T follicular helper cell (primary cell): ENCODE measurements around the gene KCNG4.

Source experiments
- DNase-seq: peaks from one replicate; pipeline ENCODE4 v3.0.0-alpha.2; 2020; ENCODE audit warnings: low read depth

The KCNG4 gene

DNA sequence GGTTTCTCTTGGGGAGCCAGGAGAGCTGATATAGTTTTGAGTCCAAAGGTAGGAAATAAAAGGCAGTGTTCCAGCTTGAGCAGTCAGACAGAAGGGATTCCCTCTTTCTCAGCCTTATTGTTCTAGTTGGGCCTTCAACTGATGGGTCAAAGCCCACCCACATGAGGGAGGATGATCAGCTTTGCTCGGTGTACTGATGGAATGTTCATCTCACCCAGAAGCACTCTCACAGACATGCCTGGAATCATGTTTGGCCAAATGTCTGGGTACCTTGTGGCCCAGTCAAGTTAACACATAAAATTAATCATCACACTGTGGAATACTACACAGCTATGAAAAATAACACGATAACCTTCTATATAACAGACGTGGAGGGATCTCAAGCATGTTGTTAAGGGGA is 23.1 kb upstream of the KCNG4 start:
- DNase-seq: no peak

DNA sequence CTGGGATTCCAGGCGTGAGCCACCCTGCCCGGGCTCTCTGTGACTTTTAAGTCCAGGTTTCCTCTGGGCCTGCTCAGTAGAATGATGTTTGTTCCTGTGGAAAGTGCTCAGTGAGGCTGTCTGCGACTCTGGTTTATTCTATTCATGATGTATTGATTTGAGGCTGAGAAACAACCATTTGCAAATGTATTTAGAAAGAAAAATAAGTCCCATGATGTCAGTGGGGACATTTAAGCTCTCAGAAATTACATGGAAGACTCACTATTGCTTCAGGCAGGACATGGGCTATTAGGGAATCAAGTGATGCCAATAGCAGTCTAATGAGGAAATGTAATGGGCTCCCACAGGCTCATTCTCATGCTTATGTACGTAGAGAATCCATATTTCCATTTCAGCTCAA is 22.2 kb upstream of the KCNG4 start:
- no peak for DNase-seq

DNA sequence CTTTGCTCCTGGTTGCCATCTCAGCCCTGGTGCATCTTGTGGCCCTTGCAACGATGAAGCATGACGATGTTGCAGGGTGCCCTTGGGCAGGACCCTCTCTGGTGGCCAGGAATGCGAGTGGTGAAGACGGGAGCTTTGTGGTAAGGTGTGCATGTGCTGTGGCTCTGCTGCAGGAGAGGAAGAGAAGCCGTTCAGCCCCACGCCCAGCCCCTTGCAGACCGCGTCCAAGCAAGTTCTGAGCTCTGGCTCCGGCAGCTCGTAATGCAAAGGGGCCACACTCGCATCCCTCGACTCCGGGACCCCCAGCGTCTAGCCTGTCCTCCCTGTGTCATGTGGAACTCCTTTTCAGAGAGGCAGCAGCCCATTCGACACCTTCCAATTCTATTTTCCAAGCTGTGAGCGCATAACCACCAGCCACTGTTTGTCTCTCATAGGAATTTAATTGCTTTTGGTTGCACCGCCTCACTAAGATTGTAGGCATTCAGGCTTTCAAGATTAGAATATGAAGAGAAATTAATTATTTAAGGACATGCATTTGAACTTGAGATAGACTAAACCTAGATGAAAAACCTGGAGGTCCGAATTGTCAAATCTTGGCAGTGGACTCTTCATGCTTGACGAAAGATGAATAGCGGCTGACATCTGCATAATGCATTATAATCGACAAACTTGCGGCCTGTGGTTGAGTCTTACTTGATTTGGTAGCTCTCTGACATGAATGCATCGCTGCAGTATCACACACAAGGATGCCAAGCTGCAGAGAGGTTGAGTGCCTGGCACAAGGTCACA is 21.1 kb upstream of the KCNG4 start:
- no peak for DNase-seq

DNA sequence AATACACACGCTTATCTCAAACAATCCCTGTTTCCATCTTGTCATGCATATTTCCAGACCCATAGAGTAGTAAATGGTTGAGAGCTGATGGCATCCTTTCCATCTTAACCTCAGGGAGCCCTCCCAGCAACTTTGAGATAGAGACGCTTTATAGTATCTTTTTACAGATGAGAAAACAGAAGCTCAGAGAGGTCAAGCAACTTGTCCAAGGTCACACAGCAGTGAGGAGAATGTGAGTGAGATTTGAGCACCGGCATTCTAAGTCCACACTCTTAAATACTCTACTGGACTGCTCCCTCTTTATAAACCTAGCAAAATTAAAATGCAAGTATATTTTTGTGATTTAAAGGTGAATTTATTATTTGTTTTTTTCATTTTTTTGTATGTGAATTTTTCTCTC is 19.9 kb upstream of the KCNG4 start:
- DNase-seq: no peak

DNA sequence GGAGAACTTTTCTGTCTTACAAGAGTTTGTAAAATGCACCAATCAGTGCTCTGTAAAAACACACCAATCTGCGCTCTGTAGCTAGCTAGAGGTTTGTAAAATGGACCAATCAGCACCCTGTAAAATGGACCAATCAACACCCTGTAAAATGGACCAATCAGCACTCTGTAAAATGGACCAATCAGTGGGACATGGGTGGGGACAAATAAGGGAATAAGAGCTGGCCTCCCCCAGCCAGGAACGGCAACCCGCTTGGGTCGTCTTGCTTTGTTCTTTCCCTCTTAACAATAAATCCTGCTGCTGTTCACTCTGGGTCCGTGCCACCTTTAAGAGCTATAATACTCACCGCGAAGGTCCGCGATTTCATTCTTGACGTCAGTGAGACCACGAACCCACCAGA is 18.5 kb upstream of the KCNG4 start:
- no peak for DNase-seq

DNA sequence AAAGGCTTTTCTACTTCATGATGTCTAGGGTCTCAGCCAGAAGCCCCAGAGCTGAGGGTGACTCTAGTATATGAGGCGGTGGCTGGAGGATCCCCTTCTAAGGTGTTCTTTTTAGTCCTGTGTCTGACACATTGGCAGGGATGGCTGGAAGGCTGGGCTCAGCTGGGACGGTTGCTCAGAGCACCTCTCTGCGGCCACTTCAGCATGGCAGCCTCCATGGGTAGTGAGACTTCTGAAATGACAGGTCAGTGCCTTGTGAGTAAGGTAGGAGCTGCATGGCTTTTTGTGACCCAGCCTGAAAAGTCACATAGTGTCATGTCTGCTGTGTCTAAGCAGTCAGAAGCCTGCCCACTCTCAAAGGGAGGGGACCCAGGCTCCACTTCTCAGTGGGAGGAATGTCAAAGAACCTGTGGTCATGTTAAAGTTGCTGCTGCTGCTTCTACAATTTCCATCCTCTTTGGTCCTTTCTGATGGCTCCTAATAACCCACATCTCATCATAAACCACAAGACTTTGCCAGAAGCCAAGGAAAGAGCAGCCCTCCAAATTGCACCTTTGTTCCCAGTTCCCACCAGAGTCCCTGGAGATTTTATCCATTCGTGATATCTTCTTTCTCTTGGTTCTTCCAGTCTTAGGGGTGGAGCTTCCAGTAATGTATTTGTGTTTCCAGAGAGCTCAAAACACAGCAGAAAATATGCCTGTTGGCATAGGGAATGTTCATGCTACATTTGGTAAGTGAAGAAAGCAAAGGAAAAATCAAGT is 15.4 kb upstream of the KCNG4 start:
- DNase-seq: no peak

DNA sequence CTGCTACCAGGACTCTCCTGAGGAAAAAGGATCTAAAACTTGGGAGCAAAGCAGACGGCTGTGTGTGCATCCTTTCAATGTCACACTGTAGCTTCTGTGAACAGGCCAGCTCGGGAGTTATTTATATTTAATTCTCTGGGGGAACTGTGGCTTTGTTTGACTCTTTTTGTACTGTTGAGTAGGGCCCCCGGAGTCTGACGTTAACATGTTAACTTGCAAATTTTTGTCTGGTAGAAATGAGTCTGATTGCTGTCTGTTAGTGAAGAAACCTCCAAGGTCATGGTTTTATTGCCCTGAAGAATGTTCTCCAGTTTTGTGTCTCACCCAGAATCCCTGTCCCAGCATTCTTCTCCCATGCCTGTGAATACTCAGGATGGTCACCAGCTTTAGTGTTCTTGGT is 14.2 kb upstream of the KCNG4 start:
- DNase-seq: no peak

DNA sequence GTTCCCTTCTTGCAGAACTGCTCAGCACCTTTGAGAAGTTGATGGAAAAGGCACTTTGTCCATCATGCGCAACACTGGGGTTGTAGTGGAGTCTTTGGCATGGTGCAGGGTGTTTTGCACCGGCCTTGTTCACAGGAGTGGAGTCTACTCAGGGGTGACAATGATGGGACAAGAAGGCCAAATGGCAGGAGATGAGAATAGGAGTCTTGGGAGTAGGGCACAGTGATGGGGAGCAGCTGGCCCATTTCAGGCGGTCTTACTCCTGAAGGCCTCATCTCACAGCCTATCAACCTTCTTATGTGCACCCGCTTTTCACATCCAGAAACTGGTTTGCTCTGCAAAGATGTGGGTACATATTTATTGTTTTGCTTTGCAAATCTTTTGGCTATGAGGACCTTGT is 13.4 kb upstream of the KCNG4 start:
- DNase-seq: no peak

DNA sequence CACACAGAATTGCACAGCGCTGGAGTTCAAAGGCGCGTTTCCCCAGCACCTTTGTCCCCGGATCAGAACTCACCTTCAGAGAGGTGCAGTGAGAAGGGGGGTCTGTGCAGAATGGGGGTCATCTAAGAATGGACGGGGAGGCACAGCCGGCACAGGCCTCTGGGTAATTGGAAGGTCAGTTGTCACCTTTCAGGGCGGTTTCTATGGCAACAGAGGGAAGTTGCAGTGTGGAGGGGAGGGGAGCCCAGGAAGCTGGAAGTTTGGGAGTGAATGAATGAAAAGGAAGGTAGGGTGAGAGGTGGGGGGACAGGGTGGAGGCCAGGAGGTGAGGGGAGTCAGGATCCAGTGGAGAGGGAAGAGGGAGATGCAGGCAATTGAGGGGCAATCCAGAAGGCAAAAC is 12.4 kb upstream of the KCNG4 start:
- DNase-seq: no peak

DNA sequence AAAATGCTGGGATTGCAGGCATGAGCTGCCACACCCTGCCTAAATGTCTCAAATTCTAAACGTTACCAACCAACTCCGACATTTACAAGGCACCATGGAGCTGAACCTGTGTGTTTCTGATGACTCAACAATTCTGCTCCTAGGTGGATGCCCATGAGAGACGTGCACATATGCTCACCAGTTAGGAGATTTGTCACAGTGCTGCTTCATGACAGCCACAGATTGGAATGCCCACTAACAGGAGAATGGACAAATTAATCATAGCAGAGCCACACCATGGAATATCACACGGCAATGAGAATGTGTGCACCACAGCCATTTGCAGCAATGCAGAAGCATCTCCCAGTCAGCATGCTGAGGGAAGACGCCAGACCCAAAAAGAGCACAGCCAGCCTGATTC is 8.0 kb upstream of the KCNG4 start:
- no peak for DNase-seq

DNA sequence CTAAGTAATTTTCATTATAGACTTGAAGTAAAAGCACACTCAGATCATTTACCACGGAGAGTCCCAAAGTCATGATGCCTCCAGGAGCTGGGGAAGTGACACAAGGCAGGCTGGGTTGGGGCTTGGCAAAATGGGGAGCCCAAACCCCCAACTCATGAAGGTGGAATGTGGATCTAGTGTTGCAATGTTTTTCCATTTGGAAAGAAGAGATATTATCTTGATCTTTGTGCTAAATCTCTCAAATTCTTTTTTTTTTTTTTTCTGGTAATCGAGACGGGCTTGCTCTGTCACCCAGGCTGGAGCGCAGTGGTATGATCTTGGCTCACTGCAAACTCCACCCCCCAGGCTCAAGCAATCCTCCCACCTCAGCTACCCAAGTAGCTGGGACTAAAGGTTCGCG is 7.5 kb upstream of the KCNG4 start:
- no peak for DNase-seq

DNA sequence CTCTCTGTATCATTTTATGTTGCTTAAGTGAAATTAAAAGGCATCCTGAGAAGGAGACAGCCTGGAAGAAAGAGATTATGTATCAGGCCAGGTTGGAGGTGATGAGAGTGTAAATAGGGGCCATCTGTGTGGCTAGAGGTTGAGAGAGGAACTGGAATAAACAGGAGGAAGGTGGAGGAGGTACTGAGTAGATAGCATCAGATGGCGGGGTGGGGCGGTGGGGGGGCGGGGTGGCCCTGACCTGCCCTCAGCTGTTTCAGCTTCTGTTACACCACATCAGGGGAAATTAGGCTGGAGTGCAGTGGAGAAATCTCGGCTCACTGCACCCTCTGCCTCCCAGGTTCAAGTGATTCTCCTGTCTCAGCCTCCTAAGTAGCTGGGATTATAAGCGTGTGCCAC is 6.9 kb upstream of the KCNG4 start:
- DNase-seq: no peak

DNA sequence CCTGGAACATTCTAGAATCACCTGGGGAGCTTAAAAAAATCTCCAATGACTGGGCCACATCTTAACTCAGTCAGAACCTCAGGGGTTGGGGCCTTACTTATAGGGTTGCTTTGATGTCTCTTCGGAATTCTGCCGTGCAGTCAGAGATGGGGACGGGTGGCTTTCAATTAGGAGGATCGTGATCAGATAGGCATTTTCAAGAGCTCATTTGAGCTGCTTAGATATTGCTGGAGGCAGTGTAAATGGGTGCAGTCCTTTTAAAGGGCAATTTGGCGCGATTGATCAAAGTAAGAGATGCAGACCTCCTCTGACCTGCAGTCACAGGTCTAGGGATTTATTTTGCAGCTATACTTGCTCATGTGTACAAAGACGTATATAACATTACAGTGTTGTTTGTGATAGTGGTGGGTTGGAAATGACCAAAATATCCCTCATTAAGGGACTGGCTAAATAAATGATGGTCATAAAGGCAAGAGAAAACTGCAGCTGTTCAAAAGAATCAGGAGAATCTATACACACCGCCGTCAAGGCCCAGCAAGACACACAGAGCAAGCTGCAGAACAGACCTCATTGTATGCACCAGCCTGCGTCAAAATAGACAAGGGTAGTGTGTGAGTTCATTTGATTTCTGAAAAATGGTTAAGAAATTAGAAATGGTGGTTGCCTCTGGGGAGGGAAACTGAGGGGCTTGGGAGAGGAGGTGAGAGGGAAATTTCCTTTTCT is 6.3 kb upstream of the KCNG4 start:
- no peak for DNase-seq

DNA sequence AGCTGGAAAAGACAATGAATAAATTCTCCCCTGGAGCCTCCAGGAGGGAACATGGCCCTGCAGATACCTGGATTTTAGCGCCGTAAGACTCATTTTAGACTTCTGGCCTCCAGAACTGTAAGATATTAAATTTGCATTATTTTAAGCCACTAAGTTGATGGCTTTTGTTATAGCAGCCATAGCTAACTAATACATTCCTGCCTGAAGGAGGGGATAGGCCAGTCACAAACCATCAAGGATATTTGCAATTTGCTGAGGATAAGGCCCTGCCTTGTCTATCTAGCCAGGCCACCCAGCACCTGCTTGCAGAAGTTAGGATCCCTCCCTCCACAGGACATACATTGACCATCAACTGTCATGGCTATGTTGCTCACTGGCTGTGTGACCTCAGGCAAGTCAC is 4.9 kb upstream of the KCNG4 start:
- DNase-seq: no peak

DNA sequence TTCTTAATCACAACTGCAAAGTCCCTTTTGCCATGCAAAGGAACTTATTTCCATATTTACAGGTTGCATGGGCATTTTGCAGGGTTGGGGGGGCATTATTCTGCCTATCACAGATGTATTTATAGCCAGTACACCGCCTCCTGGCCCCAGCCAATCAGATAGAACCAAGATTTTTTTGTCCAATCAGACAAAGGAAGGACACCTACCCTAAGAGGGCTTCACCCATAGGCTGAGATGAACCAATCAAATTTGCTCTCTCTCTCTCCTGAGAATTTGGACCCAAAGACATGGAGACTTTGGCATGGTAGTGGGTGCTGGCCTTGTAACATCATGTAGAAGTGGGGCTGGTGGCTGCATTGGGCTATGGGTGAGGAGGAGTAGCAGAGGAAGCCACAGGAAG is 3.9 kb upstream of the KCNG4 start:
- no peak for DNase-seq

DNA sequence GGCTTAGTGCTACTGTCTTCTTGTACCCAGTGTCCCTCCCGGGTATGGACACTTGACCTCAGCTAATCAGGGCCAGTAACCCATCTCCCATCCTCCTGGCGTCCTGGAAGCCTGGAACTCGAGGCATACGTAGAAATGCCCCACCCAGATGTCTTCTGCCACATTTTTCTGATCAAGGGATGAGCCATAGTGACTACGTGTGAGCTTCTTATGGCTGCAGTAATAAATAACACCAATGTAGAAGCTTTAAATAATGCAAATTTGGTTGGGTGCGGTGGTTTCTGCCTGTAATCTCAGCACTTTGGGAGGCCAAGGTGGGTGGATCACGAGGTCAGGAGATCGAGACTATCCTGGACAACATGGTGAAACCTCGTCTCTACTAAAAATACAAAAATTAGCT is 3.0 kb upstream of the KCNG4 start:
- DNase-seq: no peak

DNA sequence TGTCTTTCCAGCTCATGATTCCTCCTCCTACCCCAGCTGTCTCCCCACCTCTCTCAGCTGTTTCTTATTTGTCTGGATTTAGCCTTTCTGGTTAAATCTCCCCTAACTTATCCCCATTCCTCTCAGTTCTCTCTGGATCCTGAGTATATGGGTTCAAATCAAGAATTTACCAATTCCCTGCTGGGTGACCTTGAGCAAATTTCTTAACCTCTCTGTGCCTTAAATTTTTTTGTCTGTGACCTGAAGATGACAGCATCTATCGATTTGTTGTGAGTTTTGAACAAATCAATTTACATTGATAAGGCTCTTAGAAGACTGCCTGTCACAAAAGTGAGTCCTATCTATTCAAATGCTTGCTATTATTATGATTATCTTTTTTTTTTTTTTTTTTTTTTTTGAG is 2.0 kb upstream of the KCNG4 start:
- no peak for DNase-seq

DNA sequence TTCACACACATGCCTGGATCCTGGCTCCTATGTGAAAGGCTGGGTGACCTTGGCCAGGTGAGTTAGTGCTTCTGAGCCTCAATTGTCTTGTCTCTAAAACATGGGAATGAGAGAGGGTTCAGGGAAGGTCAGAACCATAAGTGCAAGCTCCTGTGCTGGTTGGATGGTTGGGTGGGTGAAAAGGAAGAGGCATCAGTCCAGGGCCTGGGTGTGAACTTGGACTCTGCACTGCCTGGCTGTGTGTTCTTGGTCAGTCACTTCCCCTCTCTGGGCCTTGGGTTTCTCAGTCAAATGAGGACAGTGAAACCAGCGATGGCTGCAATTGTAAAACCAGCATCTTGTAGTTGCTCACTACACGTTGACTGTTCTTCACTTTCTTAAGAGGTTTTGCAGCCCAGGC is 643 bp upstream of the KCNG4 start:
- no peak for DNase-seq

DNA sequence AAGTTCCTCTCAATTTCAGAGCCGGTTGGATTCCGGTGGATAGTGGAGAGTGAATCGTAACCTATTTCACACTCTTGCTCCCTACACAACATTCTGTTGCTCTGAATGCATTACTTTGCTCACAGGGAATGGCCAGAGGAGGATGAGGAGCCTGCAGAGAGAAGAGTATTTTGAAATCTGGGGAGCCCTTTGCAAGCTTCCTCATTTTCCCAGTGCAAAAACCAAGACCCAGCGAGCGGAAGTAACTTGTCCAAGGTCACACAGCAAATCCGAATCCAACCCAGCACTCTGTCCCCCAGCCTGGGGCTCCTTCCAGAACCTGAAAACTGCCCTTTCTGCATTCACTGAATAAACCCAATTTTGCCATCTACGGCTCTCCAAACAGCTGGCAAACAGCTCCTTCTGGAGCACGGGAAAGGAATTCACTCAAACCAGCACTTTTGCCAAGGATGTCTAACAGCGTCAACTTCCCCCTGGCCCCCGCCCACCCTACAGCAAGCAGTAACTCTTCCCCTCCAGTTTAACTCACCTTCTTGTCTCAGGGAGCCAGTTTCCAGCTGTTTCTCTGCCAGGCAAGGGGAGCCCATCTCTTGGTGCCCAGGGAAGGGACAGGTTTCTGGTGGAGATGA is 557 bp downstream of the KCNG4 start:
- DNase-seq: no peak

DNA sequence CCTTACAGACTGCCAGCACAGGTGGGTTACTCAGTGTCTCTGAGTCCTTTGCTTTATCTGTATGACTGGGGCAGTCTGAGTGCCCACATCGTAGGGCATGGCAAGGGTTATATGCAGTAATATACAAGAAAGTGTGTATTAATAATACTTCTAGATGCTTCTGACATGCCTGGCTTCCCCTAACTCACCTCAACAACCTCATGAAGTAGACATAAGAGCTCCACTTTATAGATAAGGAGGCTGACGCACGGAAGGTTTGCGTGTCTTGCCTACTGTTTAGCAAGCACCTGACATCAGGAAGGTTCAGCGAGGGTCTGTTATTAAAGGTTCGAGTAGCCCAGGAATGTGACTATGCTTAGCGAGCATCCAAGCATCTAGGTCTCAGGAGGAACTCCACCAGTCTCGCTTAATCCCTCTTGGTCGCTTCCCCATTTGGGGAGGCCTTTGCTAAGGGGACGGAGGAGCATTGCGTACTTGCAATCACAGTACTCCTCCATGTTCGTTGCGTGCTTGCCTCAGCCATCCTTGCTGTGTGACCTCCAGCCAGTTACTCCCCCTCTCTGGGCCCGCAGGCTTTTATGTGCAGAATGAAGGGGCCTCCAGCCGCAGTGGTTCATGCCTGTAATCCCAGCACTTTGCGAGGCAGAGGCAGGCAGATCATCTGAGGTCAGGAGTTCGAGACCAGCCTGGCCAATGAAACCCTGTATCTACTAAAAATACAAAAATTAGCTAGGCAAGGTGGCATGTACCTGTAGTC is 1.6 kb downstream of the KCNG4 start:
- no peak for DNase-seq

DNA sequence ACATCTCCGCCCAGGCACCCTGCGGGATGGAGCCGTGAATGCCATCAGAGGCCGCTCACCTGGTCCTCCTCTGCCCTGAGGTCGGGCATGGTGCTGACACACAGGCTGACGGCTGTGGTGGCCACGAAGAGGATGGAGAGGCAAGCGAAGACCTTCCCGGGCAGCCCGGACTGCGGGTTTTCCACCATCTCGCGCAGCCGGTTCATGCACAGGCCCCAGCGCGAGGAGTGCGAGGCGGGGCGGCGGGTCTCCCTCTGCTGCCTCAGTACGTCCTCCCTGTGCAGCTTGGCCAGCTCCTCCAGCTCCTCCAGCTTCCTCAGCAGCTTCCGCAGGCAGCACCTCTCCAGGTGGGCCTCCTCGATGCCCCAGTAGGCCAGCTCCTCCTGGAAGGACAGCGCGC is 3.1 kb downstream of the KCNG4 start:
- no peak for DNase-seq
